ENCODE measurements around the gene RC3H2. TPM values are rescaled to one million over a fixed set of nuclear protein-coding genes. Genes with fewer than 3 reads are reported as not detected.
"Not testable (repeated sequence)": the region's sequence is repeated elsewhere in the genome, so short reads cannot be mapped to it uniquely, and the experiment has no call there.

The RC3H2 gene
- total RNA-seq, 1 experiment from 2014 or later = 57.6 TPM

DNA sequence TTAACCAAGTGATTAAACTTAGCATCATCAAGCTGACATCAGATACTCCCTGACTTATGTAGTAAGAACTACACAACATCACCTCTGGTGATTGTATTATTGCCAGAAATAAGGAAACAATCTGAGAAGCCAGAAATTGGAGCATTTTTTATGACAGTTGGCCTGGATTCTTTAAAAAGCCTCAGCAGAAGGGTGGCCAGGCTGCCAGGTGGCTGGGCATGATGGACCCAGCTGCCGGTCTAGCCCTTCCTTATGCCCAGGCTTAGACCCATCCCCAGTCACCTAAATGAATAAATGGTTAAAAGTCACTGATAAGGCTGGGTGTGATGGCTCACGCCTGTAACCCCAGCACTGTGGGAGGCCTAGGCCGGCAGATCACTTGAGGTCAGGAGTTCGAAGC, 92.4 kb downstream of the RC3H2 start:
- ATAC-seq (no peak), DNase-seq (ENCODE audit: low read depth, low spot score) (no peak)
- TF ChIP-seq POLR2AphosphoS5 (IDR thresholded peaks at IDR 0.05; ENCODE audit: low read depth, low read length) (no peak), TCF7L2 (IDR thresholded peaks at IDR 0.05; ENCODE audit: low read depth, low read length) (no peak), SIN3A (IDR thresholded peaks at IDR 0.05; ENCODE audit: borderline replicate concordance, insufficient read depth, low read depth, low read length) (no peak)
- TF ChIP-seq, protein P1, sequence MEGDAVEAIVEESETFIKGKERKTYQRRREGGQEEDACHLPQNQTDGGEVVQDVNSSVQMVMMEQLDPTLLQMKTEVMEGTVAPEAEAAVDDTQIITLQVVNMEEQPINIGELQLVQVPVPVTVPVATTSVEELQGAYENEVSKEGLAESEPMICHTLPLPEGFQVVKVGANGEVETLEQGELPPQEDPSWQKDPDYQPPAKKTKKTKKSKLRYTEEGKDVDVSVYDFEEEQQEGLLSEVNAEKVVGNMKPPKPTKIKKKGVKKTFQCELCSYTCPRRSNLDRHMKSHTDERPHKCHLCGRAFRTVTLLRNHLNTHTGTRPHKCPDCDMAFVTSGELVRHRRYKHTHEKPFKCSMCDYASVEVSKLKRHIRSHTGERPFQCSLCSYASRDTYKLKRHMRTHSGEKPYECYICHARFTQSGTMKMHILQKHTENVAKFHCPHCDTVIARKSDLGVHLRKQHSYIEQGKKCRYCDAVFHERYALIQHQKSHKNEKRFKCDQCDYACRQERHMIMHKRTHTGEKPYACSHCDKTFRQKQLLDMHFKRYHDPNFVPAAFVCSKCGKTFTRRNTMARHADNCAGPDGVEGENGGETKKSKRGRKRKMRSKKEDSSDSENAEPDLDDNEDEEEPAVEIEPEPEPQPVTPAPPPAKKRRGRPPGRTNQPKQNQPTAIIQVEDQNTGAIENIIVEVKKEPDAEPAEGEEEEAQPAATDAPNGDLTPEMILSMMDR (IDR thresholded peaks at IDR 0.05) = no peak
- TF ChIP-seq, protein P2, sequence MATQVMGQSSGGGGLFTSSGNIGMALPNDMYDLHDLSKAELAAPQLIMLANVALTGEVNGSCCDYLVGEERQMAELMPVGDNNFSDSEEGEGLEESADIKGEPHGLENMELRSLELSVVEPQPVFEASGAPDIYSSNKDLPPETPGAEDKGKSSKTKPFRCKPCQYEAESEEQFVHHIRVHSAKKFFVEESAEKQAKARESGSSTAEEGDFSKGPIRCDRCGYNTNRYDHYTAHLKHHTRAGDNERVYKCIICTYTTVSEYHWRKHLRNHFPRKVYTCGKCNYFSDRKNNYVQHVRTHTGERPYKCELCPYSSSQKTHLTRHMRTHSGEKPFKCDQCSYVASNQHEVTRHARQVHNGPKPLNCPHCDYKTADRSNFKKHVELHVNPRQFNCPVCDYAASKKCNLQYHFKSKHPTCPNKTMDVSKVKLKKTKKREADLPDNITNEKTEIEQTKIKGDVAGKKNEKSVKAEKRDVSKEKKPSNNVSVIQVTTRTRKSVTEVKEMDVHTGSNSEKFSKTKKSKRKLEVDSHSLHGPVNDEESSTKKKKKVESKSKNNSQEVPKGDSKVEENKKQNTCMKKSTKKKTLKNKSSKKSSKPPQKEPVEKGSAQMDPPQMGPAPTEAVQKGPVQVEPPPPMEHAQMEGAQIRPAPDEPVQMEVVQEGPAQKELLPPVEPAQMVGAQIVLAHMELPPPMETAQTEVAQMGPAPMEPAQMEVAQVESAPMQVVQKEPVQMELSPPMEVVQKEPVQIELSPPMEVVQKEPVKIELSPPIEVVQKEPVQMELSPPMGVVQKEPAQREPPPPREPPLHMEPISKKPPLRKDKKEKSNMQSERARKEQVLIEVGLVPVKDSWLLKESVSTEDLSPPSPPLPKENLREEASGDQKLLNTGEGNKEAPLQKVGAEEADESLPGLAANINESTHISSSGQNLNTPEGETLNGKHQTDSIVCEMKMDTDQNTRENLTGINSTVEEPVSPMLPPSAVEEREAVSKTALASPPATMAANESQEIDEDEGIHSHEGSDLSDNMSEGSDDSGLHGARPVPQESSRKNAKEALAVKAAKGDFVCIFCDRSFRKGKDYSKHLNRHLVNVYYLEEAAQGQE (IDR thresholded peaks at IDR 0.05; ENCODE audit: insufficient read depth in 1 of 2, low read depth in 2 of 2, low read length in 1 of 2) = no peak
- no TSS peak for BruUV-seq (replicated peaks)
- no peaks in the 10 kb centered on the region for H3K36me3 ChIP-seq (ENCODE audit: control insufficient read depth, insufficient read depth, low read length)
- intact Hi-C loops (cut with micrococcal nuclease; ENCODE audit: unreplicated experiment) (loop anchor here (5.0 to 10.0 kb wide), 2 partner anchors 460 to 688 kb away; no protein-coding TSS in a partner anchor), in situ Hi-C loops (cut with HindIII; ENCODE audit: low pct_unique_long_range_greater_than_20kb, low sequenced_read_pairs) (no loop called here)
- H3K9me3 ChIP-seq (ENCODE audit: control insufficient read depth, insufficient read depth, low read depth, low read length) = no peaks in the 10 kb centered on the region
- CTCF ChIA-PET = interaction anchor here (0.7 kb wide), 1 partner anchor 197 kb away, joined by 4 read pairs; no protein-coding TSS in a partner anchor
- no peaks in the 10 kb centered on the region for H3K4me1 ChIP-seq (ENCODE audit: control insufficient read depth, insufficient read depth, low read length)
- H3K27me3 ChIP-seq (ENCODE audit: control insufficient read depth, insufficient read depth, low read length) = no peaks in the 10 kb centered on the region
- H3K4me3 ChIP-seq (ENCODE audit: low read depth in 2 of 2, low read length in 2 of 2) = no peak overlapping the region
- no peak overlapping the region for H3K27ac ChIP-seq (ENCODE audit: low read length)
- POLR2A ChIA-PET = no interaction called here

DNA sequence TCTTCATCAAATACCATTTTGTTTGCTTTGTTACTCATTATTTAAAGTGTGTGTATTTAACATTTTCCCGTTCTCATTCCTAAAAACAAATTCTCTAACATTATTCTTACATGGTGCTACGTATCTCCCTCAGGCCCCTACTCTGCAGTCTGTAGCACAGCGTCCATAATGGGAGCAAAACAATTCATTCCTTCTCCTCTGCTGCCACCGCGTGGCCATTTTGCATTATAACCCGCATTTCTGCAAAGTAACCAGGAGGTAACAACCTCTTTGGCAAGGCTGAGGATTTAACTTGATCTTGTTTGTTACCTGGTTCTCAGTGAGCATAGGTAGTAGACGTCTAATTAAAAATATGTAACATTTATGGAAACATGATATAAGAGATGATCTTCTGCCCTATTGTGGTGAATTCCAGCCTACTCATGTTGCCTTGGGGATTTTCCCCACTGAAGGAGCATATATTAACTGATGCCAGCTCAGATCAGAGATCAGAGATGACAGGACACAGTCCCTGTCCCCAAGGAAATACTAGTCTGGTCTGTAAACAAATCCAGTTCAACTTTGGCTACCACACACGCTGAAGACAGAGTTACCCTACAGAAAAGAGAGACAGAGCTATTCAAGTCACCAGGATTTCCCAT, 94.7 kb downstream of the RC3H2 start:
- BruUV-seq (replicated peaks) = no TSS peak
- Histone ChIP-seq H3K4me3 (ENCODE audit: low read depth in 2 of 2, low read length in 2 of 2) (no peak overlapping the region), H3K36me3 (ENCODE audit: control insufficient read depth, insufficient read depth, low read length) (no peaks in the 10 kb centered on the region), H3K9me3 (ENCODE audit: control insufficient read depth, insufficient read depth, low read depth, low read length) (no peaks in the 10 kb centered on the region), H3K27ac (ENCODE audit: low read length) (no peak overlapping the region), H3K27me3 (ENCODE audit: control insufficient read depth, insufficient read depth, low read length) (no peaks in the 10 kb centered on the region), H3K4me1 (ENCODE audit: control insufficient read depth, insufficient read depth, low read length) (no peaks in the 10 kb centered on the region)
- TF ChIP-seq TCF7L2 (IDR thresholded peaks at IDR 0.05; ENCODE audit: low read depth, low read length) (no peak), POLR2AphosphoS5 (IDR thresholded peaks at IDR 0.05; ENCODE audit: low read depth, low read length) (no peak)
- TF ChIP-seq, protein P1 (IDR thresholded peaks at IDR 0.05) = peak; percentile 73
- intact Hi-C loops (cut with micrococcal nuclease; ENCODE audit: unreplicated experiment) = loop anchor here (1.0 to 10.0 kb wide), 3 partner anchors 345 to 686 kb away; no protein-coding TSS in a partner anchor
- in situ Hi-C loops (cut with HindIII; ENCODE audit: low pct_unique_long_range_greater_than_20kb, low sequenced_read_pairs) = no loop called here
- ATAC-seq = peak; percentile 95
- peak; percentile 47 for DNase-seq (ENCODE audit: low read depth, low spot score)
- ChIA-PET CTCF (interaction anchor here (0.9 kb wide), 1 partner anchor 311 kb away, joined by 3 read pairs; no protein-coding TSS in a partner anchor), POLR2A (no interaction called here)

DNA sequence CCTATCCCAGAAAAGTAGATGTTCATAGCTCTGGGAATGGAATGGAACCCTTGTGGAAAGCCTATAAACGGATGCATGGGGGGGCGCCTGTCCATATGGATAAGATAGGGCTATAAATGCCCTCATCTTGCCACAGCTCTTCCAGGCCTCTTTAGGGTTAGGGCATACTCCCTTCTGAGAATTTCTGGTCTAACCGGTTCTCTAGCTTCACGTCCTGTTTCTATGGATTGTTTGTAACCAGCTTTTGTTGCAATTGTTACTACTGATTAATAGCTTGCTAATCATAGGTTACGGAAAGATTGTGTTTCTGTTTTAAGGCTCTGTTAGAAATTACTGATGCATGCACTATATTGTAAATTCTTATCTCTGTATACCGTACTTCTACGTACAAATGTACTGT, 95.9 kb downstream of the RC3H2 start:
- H3K4me1 ChIP-seq (ENCODE audit: control insufficient read depth, insufficient read depth, low read length); H3K4me3 ChIP-seq (ENCODE audit: low read depth in 2 of 2, low read length in 2 of 2); H3K36me3 ChIP-seq (ENCODE audit: control insufficient read depth, insufficient read depth, low read length); H3K9me3 ChIP-seq (ENCODE audit: control insufficient read depth, insufficient read depth, low read depth, low read length); ATAC-seq; H3K27me3 ChIP-seq (ENCODE audit: control insufficient read depth, insufficient read depth, low read length); intact Hi-C loops (cut with micrococcal nuclease; ENCODE audit: unreplicated experiment); POLR2A ChIA-PET; H3K27ac ChIP-seq (ENCODE audit: low read length); in situ Hi-C loops (cut with HindIII; ENCODE audit: low pct_unique_long_range_greater_than_20kb, low sequenced_read_pairs); DNase-seq (ENCODE audit: low read depth, low spot score); BruUV-seq (replicated peaks): not testable (repeated sequence)
- CTCF ChIA-PET = interaction anchor here (1.0 kb wide), 1 partner anchor 311 kb away, joined by 3 read pairs; no protein-coding TSS in a partner anchor

All from Panc1 (cell line).